Left ventricle myocardium inferior (tissue), 1 donor: ENCODE measurements around the gene DFFB. TPM values are rescaled to one million over a fixed set of nuclear protein-coding genes. Genes with fewer than 3 reads are reported as not detected.

Experiments
- DNase-seq: peaks from one replicate; pipeline ENCODE4 v3.0.0-alpha.2; 2020
- H3K27ac ChIP-seq: fragments of 200-600 bp; replicated peaks from 2 replicates; pipeline ENCODE4 v1.8.0; 2021
- H3K27me3 ChIP-seq: fragments of 200-600 bp; 2 replicates; pipeline ENCODE4 v1.8.0; 2021; ENCODE audit warnings: low read depth
- H3K36me3 ChIP-seq: fragments of 200-600 bp; 2 replicates; pipeline ENCODE4 v1.8.0; 2021
- H3K4me1 ChIP-seq: fragments of 200-600 bp; 2 replicates; pipeline ENCODE4 v1.8.0; 2021
- H3K4me3 ChIP-seq: fragments of 200-600 bp; 2 replicates; pipeline ENCODE4 v1.8.0; 2021; ENCODE audit warnings: mild to moderate bottlenecking, moderate library complexity
- H3K9me3 ChIP-seq: fragments of 200-600 bp; replicated peaks from 2 replicates; pipeline ENCODE4 v1.8.0; 2021
- CTCF ChIP-seq: fragments of 200-600 bp; IDR thresholded peaks from 2 replicates; pipeline ENCODE4 v1.8.0; 2021; ENCODE audit warnings: antibody characterized with exemption, mild to moderate bottlenecking, borderline replicate concordance
- intact Hi-C: fragments of 100-400 bp; cut with micrococcal nuclease; formaldehyde crosslinking; loops from one replicate; pipeline ENCODE4 v1.11.0; 2022
- total RNA-seq: library from RNA; stranded (reverse); fragmentation: NEBNext Ultra II Directional; extraction: Animal tissue kit (Norgen Biotek cat#: 25700); gene quantifications from one replicate; pipeline ENCODE4 v1.2.1, GENCODE V29; 2021
- donor health status: DM: no; HTN: yes; CAD: no; lungs with severe emphysema.

DFFB gene
- total RNA-seq, 1 donor from 2014 or later, result 3.3 TPM

GRCh38 chr1:3904843-3905185, 47.5 kb downstream of the DFFB start:
- H3K4me3 ChIP-seq, result no peak overlapping the region
- no peak overlapping the region for H3K27ac ChIP-seq
- no peak for DNase-seq
- H3K36me3 ChIP-seq, result no peaks in the 10 kb centered on the region
- H3K4me1 ChIP-seq, result peaks cover 9% of the 10 kb centered on the region
- peaks cover 14% of the 10 kb centered on the region for H3K27me3 ChIP-seq
- no peaks in the 10 kb centered on the region for H3K9me3 ChIP-seq
- no peak for TF ChIP-seq CTCF
- intact Hi-C loops, result no loop called here

GRCh38 chr1:3905266-3905952, 48.1 kb downstream of the DFFB start:
- Histone ChIP-seq H3K9me3 (no peaks in the 10 kb centered on the region), H3K4me3 (no peak overlapping the region), H3K36me3 (no peaks in the 10 kb centered on the region), H3K4me1 (peaks cover 7% of the 10 kb centered on the region), H3K27ac (no peak overlapping the region), H3K27me3 (peaks cover 20% of the 10 kb centered on the region)
- intact Hi-C loops, result no loop called here
- TF ChIP-seq CTCF, result no peak
- no peak for DNase-seq

DNA sequence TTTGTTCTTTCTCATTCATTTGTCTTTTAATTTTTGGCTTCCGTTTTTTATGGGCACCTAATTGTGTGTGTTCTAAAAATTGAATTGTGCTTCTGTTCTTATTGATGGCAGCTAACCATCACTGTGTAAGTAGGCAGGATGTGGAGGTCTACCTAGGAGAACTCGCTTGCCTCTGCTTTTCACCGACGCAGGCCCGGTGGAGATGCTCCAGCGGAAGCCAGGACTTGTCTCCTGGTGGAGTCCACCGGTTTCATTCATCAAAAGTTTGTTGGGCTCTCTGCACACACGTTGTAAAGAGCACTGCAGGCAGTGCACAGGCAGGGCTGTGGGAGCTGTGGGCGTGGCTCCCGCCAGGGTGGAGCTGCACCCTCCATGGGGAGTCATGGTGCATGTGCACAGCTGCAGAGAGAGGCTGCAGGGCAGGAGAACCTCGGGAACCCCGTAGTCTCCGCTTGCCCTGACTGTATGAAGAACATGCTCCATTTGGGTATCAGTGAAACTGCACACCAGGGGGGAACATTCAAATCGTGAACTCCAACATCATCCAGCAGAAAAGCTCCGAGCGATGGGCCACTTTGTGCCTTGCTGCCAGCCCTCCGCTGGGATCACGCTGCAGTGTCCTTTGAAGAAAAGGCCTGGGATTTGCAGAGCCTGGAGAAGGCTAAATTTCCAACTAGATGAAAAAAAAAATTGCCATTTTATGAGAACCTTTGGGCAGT, 48.8 kb downstream of the DFFB start:
- TF ChIP-seq CTCF, result no peak
- Histone ChIP-seq H3K27ac (no peak overlapping the region), H3K4me1 (peaks cover 7% of the 10 kb centered on the region), H3K27me3 (peaks cover 27% of the 10 kb centered on the region), H3K9me3 (no peaks in the 10 kb centered on the region), H3K4me3 (no peak overlapping the region), H3K36me3 (no peaks in the 10 kb centered on the region)
- no peak for DNase-seq
- intact Hi-C loops, result no loop called here

GRCh38 chr1:3906672-3907020, 49.4 kb downstream of the DFFB start:
- intact Hi-C loops, result no loop called here
- Histone ChIP-seq H3K27ac (no peak overlapping the region), H3K9me3 (no peaks in the 10 kb centered on the region), H3K36me3 (no peaks in the 10 kb centered on the region), H3K4me1 (peaks cover 5% of the 10 kb centered on the region), H3K27me3 (peaks cover 32% of the 10 kb centered on the region), H3K4me3 (no peak overlapping the region)
- DNase-seq, result no peak
- no peak for TF ChIP-seq CTCF

- H3K9me3 ChIP-seq, result no peaks in the 10 kb centered on the region
- H3K27me3 ChIP-seq, result peaks cover 36% of the 10 kb centered on the region
- peaks cover 5% of the 10 kb centered on the region for H3K4me1 ChIP-seq
- no peak overlapping the region for H3K27ac ChIP-seq
- peak; percentile 12 for TF ChIP-seq CTCF
- DNase-seq, result no peak
- H3K36me3 ChIP-seq, result no peaks in the 10 kb centered on the region
- intact Hi-C loops, result no loop called here
- no peak overlapping the region for H3K4me3 ChIP-seq
Measured at GRCh38 chr1:3907031-3907534, 49.8 kb downstream of the DFFB start.
